ENCODE measurements around the gene DBF4B. TPM values are rescaled to one million over a fixed set of nuclear protein-coding genes. Genes with fewer than 3 reads are reported as not detected.

DBF4B gene
- total and polyA plus RNA-seq, 2 donors (not counting 1 experiment from before 2014, with no cell fraction given), result 2.2 to 3.3 TPM

GRCh38 chr17:44761932-44762810, 53.7 kb downstream of the DBF4B start:
- TF ChIP-seq EZH2 (IDR thresholded peaks at IDR 0.05; ENCODE audit: low read length, missing control alignments), result no peak
- TF ChIP-seq CTCF (conservative IDR thresholded peaks at IDR 0.05 in 1 of 2, IDR thresholded peaks at IDR 0.05 in 1 of 2; ENCODE audit: low read depth in 1 of 2, low read length in 2 of 2), result no peak
- H3K4me3 ChIP-seq (replicated peaks in 1 of 4; ENCODE audit: control extremely low read depth in 1 of 4, insufficient read depth in 1 of 4, low read depth in 3 of 4, low read length in 4 of 4), result no peak overlapping the region
- H3K9me3 ChIP-seq (ENCODE audit: control insufficient read depth, insufficient read depth, low read depth, low read length), result no peaks in the 10 kb centered on the region
- no peaks in the 10 kb centered on the region for H3K36me3 ChIP-seq (ENCODE audit: control insufficient read depth, insufficient read depth, low read length)
- no peak overlapping the region for H2AFZ ChIP-seq (ENCODE audit: low read length)
- H3K4me1 ChIP-seq (ENCODE audit: control insufficient read depth, extremely low read depth, insufficient read depth, low read length), result peaks cover 3% of the 10 kb centered on the region
- no peaks in the 10 kb centered on the region for H4K20me1 ChIP-seq (ENCODE audit: control insufficient read depth, extremely low read depth, insufficient read depth, low read length)
- no peak overlapping the region for H3K4me2 ChIP-seq (ENCODE audit: extremely low read depth, insufficient read depth, low read length)
- no peak overlapping the region for H3K27ac ChIP-seq (ENCODE audit: insufficient read depth, low read length)
- H3K27me3 ChIP-seq (ENCODE audit: control insufficient read depth, insufficient read depth, low read length), result peaks cover 19% of the 10 kb centered on the region
- no peak overlapping the region for H3K9ac ChIP-seq (ENCODE audit: insufficient read depth, low read length)
- DNase-seq (ENCODE audit: low read depth in 2 of 2), result no peak
- no peaks in the 10 kb centered on the region for H3K79me2 ChIP-seq (ENCODE audit: control insufficient read depth, insufficient read depth, low read length)

GRCh38 chr17:44763170-44763569, 54.7 kb downstream of the DBF4B start:
- DNase-seq (ENCODE audit: low read depth in 2 of 2), result no peak
- peaks cover 3% of the 10 kb centered on the region for H3K4me1 ChIP-seq (ENCODE audit: control insufficient read depth, extremely low read depth, insufficient read depth, low read length)
- TF ChIP-seq CTCF (conservative IDR thresholded peaks at IDR 0.05 in 1 of 2, IDR thresholded peaks at IDR 0.05 in 1 of 2; ENCODE audit: low read depth in 1 of 2, low read length in 2 of 2) (no peak), EZH2 (IDR thresholded peaks at IDR 0.05; ENCODE audit: low read length, missing control alignments) (no peak)

GRCh38 chr17:44765965-44766364, 57.5 kb downstream of the DBF4B start:
- Histone ChIP-seq H3K9ac (ENCODE audit: insufficient read depth, low read length) (no peak overlapping the region), H3K27me3 (ENCODE audit: control insufficient read depth, insufficient read depth, low read length) (peaks cover 3% of the 10 kb centered on the region), H3K4me2 (ENCODE audit: extremely low read depth, insufficient read depth, low read length) (no peak overlapping the region), H4K20me1 (ENCODE audit: control insufficient read depth, extremely low read depth, insufficient read depth, low read length) (no peaks in the 10 kb centered on the region), H3K4me3 (replicated peaks in 1 of 4; ENCODE audit: control extremely low read depth in 1 of 4, insufficient read depth in 1 of 4, low read depth in 3 of 4, low read length in 4 of 4) (no peak overlapping the region), H3K4me1 (ENCODE audit: control insufficient read depth, extremely low read depth, insufficient read depth, low read length) (no peaks in the 10 kb centered on the region), H3K9me3 (ENCODE audit: control insufficient read depth, insufficient read depth, low read depth, low read length) (no peaks in the 10 kb centered on the region), H3K79me2 (ENCODE audit: control insufficient read depth, insufficient read depth, low read length) (no peaks in the 10 kb centered on the region), H3K36me3 (ENCODE audit: control insufficient read depth, insufficient read depth, low read length) (no peaks in the 10 kb centered on the region), H3K27ac (ENCODE audit: insufficient read depth, low read length) (no peak overlapping the region), H2AFZ (ENCODE audit: low read length) (no peak overlapping the region)
- no peak for DNase-seq (ENCODE audit: low read depth in 2 of 2)
- TF ChIP-seq CTCF (conservative IDR thresholded peaks at IDR 0.05 in 1 of 2, IDR thresholded peaks at IDR 0.05 in 1 of 2; ENCODE audit: low read depth in 1 of 2, low read length in 2 of 2), result no peak
- TF ChIP-seq EZH2 (IDR thresholded peaks at IDR 0.05; ENCODE audit: low read length, missing control alignments), result no peak

More at GRCh38 chr17:44763170-44763569, 54.7 kb downstream of the DBF4B start:
- Histone ChIP-seq H3K79me2 (ENCODE audit: control insufficient read depth, insufficient read depth, low read length) (no peaks in the 10 kb centered on the region), H3K4me3 (replicated peaks in 1 of 4; ENCODE audit: control extremely low read depth in 1 of 4, insufficient read depth in 1 of 4, low read depth in 3 of 4, low read length in 4 of 4) (no peak overlapping the region), H3K9ac (ENCODE audit: insufficient read depth, low read length) (no peak overlapping the region), H3K36me3 (ENCODE audit: control insufficient read depth, insufficient read depth, low read length) (no peaks in the 10 kb centered on the region), H2AFZ (ENCODE audit: low read length) (no peak overlapping the region), H3K9me3 (ENCODE audit: control insufficient read depth, insufficient read depth, low read depth, low read length) (no peaks in the 10 kb centered on the region), H3K4me2 (ENCODE audit: extremely low read depth, insufficient read depth, low read length) (no peak overlapping the region), H3K27ac (ENCODE audit: insufficient read depth, low read length) (no peak overlapping the region), H4K20me1 (ENCODE audit: control insufficient read depth, extremely low read depth, insufficient read depth, low read length) (no peaks in the 10 kb centered on the region), H3K27me3 (ENCODE audit: control insufficient read depth, insufficient read depth, low read length) (peaks cover 17% of the 10 kb centered on the region)

All from fibroblast of lung (primary cell).